ENCODE measurements around the gene C19orf85.

DNA sequence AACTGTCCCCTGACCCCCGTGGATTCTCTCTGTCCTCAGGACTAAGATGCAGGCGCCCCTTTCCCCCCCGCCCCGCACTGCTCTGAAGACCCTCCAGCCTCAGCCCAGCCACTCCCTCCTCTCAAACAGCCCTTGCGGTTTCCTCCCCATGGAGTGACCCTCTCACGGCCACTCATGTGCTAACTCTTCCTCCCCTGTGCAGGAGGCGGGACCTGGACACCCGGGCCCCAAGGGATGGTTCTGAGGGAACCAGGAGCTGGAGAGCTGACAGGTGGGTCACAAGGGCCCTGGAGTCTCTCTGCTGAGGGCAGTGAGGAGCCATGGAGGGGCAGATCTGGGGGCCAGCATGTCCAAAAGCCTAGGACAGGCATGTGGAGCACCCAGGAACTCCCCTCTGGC is 5.0 kb downstream of the C19orf85 start:
- TF ChIP-seq POLR2AphosphoS5 (IDR thresholded peaks at IDR 0.05; ENCODE audit: low read depth, low read length) (no peak), POLR2A (IDR thresholded peaks at IDR 0.05; ENCODE audit: low read depth, low read length) (no peak), TAF1 (IDR thresholded peaks at IDR 0.05; ENCODE audit: low read depth, low read length) (no peak), SPI1 (IDR thresholded peaks at IDR 0.05; ENCODE audit: low read depth, low read length) (no peak), POU2F2 (IDR thresholded peaks at IDR 0.05; ENCODE audit: low read depth, low read length) (no peak)
